Naive thymus-derived CD4-positive, alpha-beta T cell (primary cell): ENCODE results near the gene COQ2. TPM values are rescaled to one million over a fixed set of nuclear protein-coding genes. Genes with fewer than 3 reads are reported as not detected.

Experiments used
- polyA plus RNA-seq, 2 donors: library from polyadenylated mRNA; unstranded; fragments of 300-500 nt; fragmentation: Illumina TruSeq; gene quantifications; one replicate each; pipeline ENCODE4 v1.2.3, GENCODE V29; 2021
- total RNA-seq, 6 experiments: library from RNA in 5 of 6; stranded (reverse) in 5 of 6; gene quantifications; 1 replicate in 5 of 6; 2 replicates in 1 of 6; pipeline ENCODE4 v1.2.3 and lab custom pipeline; 2021 to 2026

Gene COQ2
- total and polyA plus RNA-seq, 7 experiments from 2014 or later, result 3.6 to 12.7 (median 7.6) TPM

Other genes starting within 250 kb of the COQ2 start
- gene COPS4, start 249.6 kb downstream of the COQ2 start, total RNA-seq, result 10 to 100 TPM; 23.5 to 32.8 (median 24.7) TPM
- gene COPS4, start 249.6 kb downstream of the COQ2 start, polyA plus RNA-seq, result 10 to 100 TPM; 53.7 to 59.7 TPM
- 100 to 1,000 TPM; 204 to 340 (median 247) TPM for gene PLAC8, start 170.1 kb downstream of the COQ2 start, total RNA-seq
- 100 to 1,000 TPM; 336 to 634 TPM for gene PLAC8, start 170.1 kb downstream of the COQ2 start, polyA plus RNA-seq
- gene HPSE, start 50.0 kb upstream of the COQ2 start, total RNA-seq, result 10 to 100 TPM in 2 of 5 experiments, 1 to 10 TPM in 3; 4.4 to 16.2 (median 6.6) TPM
- gene HPSE, start 50.0 kb upstream of the COQ2 start, polyA plus RNA-seq, result 1 to 10 TPM; 3.8 to 6.3 TPM
- 10 to 100 TPM; 14.1 to 53.9 (median 40.4) TPM for gene HELQ, start 171.0 kb upstream of the COQ2 start, total RNA-seq
- 10 to 100 TPM; 28.6 to 30.5 TPM for gene HELQ, start 171.0 kb upstream of the COQ2 start, polyA plus RNA-seq
- gene MRPS18C, start 171.3 kb upstream of the COQ2 start, total RNA-seq, result 10 to 100 TPM; 18.4 to 56.1 (median 46.7) TPM
- 10 to 100 TPM; 57.3 to 63.4 TPM for gene MRPS18C, start 171.3 kb upstream of the COQ2 start, polyA plus RNA-seq
- gene ABRAXAS1, start 200.3 kb upstream of the COQ2 start, total RNA-seq, result 10 to 100 TPM; 13.9 to 47.6 (median 24.9) TPM
- 10 to 100 TPM; 15.4 to 19.2 TPM for gene ABRAXAS1, start 200.3 kb upstream of the COQ2 start, polyA plus RNA-seq